Natural killer cell (primary cell): ENCODE results near the gene TSKS. TPM values are rescaled to one million over a fixed set of nuclear protein-coding genes. Genes with fewer than 3 reads are reported as not detected.

Experiments
- ATAC-seq, 3 donors: fragments of 150-1000 bp in 2 of 3; fragments of 200-7000 bp in 1 of 3; cut with Tn5 transposase; 1 replicate in 1 of 3; 2 replicates in 2 of 3; pipeline ENCODE4 v1.10.0; 2021; ENCODE audit warnings: mild to moderate bottlenecking in 2 of 3, moderate library complexity in 2 of 3
- DNase-seq, 2 donors: peaks; one replicate each; pipeline versions ENCODE4 v3.0.0 to v3.0.0-alpha.2; 2013 to 2021; ENCODE audit warnings: mixed read lengths in 1 of 2
- H3K27ac ChIP-seq: one replicate; pipeline ENCODE4 v1.5.1; 2013; ENCODE audit warnings: mild to moderate bottlenecking, low read length
- H3K27me3 ChIP-seq: one replicate; pipeline ENCODE4 v1.6.1; 2013; ENCODE audit warnings: low read length; ENCODE audit not compliant: control insufficient read depth, insufficient read depth
- H3K36me3 ChIP-seq: one replicate; pipeline ENCODE4 v1.6.1; 2013; ENCODE audit warnings: low read length; ENCODE audit not compliant: control insufficient read depth, insufficient read depth
- H3K4me1 ChIP-seq: one replicate; pipeline ENCODE4 v1.6.1; 2013; ENCODE audit warnings: low read length; ENCODE audit not compliant: control insufficient read depth, insufficient read depth
- H3K4me3 ChIP-seq: one replicate; pipeline ENCODE4 v1.5.1; 2013; ENCODE audit warnings: low read length
- H3K9me3 ChIP-seq: one replicate; pipeline ENCODE4 v1.6.1; 2013; ENCODE audit warnings: low read length; ENCODE audit not compliant: control insufficient read depth, insufficient read depth
- H3K27ac Mint-ChIP-seq, 2 donors: one replicate each; pipeline ENCODE4 v1.8.0; 2022; ENCODE audit warnings: mild to moderate bottlenecking in 2 of 2, mixed read lengths in 2 of 2, moderate library complexity in 1 of 2
- H3K27me3 Mint-ChIP-seq, 2 donors: one replicate each; pipeline ENCODE4 v1.8.0; 2022; ENCODE audit warnings: low read depth in 2 of 2, mixed read lengths in 2 of 2
- H3K36me3 Mint-ChIP-seq: one replicate; pipeline ENCODE4 v1.8.0; 2022; ENCODE audit warnings: mixed read lengths
- H3K4me1 Mint-ChIP-seq, 2 donors: one replicate each; pipeline ENCODE4 v1.8.0; 2022; ENCODE audit warnings: mixed read lengths in 2 of 2
- H3K4me3 Mint-ChIP-seq: one replicate; pipeline ENCODE4 v1.8.0; 2022; ENCODE audit warnings: mild to moderate bottlenecking, moderate library complexity, mixed read lengths
- H3K9me3 Mint-ChIP-seq, 2 donors: one replicate each; pipeline ENCODE4 v1.8.0; 2022; ENCODE audit warnings: mixed read lengths in 2 of 2
- CTCF ChIP-seq: fragments of 200-600 bp; IDR thresholded peaks from one replicate; pipeline ENCODE4 v1.8.0; 2022; ENCODE audit warnings: antibody characterized with exemption
- WGBS: methylation state at CpG from one replicate; pipeline ENCODE4 v1.1.7; 2013; ENCODE audit warnings: missing lambda C conversion rate; ENCODE audit not compliant: insufficient coverage; 5-methylcytosine and 5-hydroxymethylcytosine counted together
- intact Hi-C: fragments of 100-400 bp; cut with micrococcal nuclease; formaldehyde crosslinking; loops from one replicate; pipeline ENCODE4 v1.14.2; 2022
- total RNA-seq, 4 donors: library from RNA; stranded (reverse); fragments of 120-200 nt in 1 of 4; gene quantifications; one replicate each; pipeline versions ENCODE4 v1.2.3 to v1.2.4, GENCODE V29; 2013 to 2022

The TSKS gene
- total RNA-seq, 3 donors from 2014 or later (not counting 1 experiment from before 2014, with no cell fraction given), result 0.35 to 2.4 (median 1.7) TPM

- Mint-ChIP-seq H3K27ac (peak overlapping the region; percentile 91 to 93), H3K36me3 (no peaks in the 10 kb centered on the region), H3K4me3 (peak overlapping the region; percentile 94), H3K9me3 (no peaks in the 10 kb centered on the region), H3K4me1 (peaks cover 52 to 61% of the 10 kb centered on the region in 2 donors), H3K27me3 (no peaks in the 10 kb centered on the region)
- TF ChIP-seq CTCF, result no peak
- DNase-seq (no peak), ATAC-seq (no peak)
- Histone ChIP-seq H3K36me3 (no peaks in the 10 kb centered on the region), H3K4me1 (peaks cover 60% of the 10 kb centered on the region), H3K9me3 (no peaks in the 10 kb centered on the region), H3K27me3 (no peaks in the 10 kb centered on the region), H3K4me3 (peak overlapping the region; percentile 74), H3K27ac (peak overlapping the region; percentile 74)
- intact Hi-C loops, result loop anchor here (2.0 to 5.0 kb wide), 3 partner anchors 45 to 100 kb away; partner anchors contain the start of genes FUZ and PNKP
- under 1% methylated on average over 9 of the region's 9 CpGs for WGBS
Observed at GRCh38 chr19:49767381-49767780, 4.3 kb upstream of the TSKS start.

GRCh38 chr19:49766930-49767299 is 3.8 kb upstream of the TSKS start, which contains the start of gene AP2A1:
Gene AP2A1 (plus strand): TSS chr19:49767001. CDS start chr19:49767134, 133 bp downstream.
- 0% methylated on average over 38 of the region's 38 CpGs for WGBS
- intact Hi-C loops, result loop anchor here (1.0 to 5.0 kb wide), 4 partner anchors 46 to 100 kb away; partner anchors contain the start of genes FUZ and PNKP
- Histone ChIP-seq H3K27ac (peak within 1 kb of the TSS; percentile 74), H3K4me3 (peak within 1 kb of the TSS; percentile 74), H3K4me1 (peaks cover 58% of the 10 kb centered on the region), H3K9me3 (no peaks in the 10 kb centered on the region), H3K36me3 (no peaks in the 10 kb centered on the region), H3K27me3 (no peaks in the 10 kb centered on the region)
- peaks cover 51 to 61% of the 10 kb centered on the region in 2 donors for H3K4me1 Mint-ChIP-seq
- no peak for TF ChIP-seq CTCF
- H3K36me3 Mint-ChIP-seq, result no peaks in the 10 kb centered on the region
- peak within 1 kb of the TSS; percentile 91 to 93 for H3K27ac Mint-ChIP-seq
- peak within 1 kb of the TSS; percentile 95 for H3K4me3 Mint-ChIP-seq
- H3K9me3 Mint-ChIP-seq, result no peaks in the 10 kb centered on the region
- ATAC-seq (no peak), DNase-seq (no peak)
- H3K27me3 Mint-ChIP-seq, result no peaks in the 10 kb centered on the region

- Histone ChIP-seq H3K9me3 (no peaks in the 10 kb centered on the region), H3K27me3 (no peaks in the 10 kb centered on the region), H3K27ac (peak overlapping the region; percentile 71), H3K36me3 (no peaks in the 10 kb centered on the region), H3K4me1 (peaks cover 58% of the 10 kb centered on the region), H3K4me3 (peak overlapping the region; percentile 50)
- Mint-ChIP-seq H3K27ac (peak overlapping the region; percentile 91 to 93), H3K27me3 (no peaks in the 10 kb centered on the region), H3K36me3 (no peaks in the 10 kb centered on the region), H3K9me3 (no peaks in the 10 kb centered on the region), H3K4me3 (peak overlapping the region; percentile 95), H3K4me1 (peaks cover 45 to 55% of the 10 kb centered on the region in 2 donors)
- under 1% methylated on average over 53 of the region's 53 CpGs for WGBS
- ATAC-seq (peak; percentile 87 to 97 (median 87)), DNase-seq (peak; percentile 96 to 100)
- intact Hi-C loops, result loop anchor here (1.0 to 5.0 kb wide), 4 partner anchors 47 to 101 kb away; partner anchors contain the start of genes FUZ and PNKP
- TF ChIP-seq CTCF, result no peak
Observed at GRCh38 chr19:49766007-49766929, 3.2 kb upstream of the TSKS start.
